RWPE2 (cell line): ENCODE measurements around the gene STRADA.

Source experiments
- ATAC-seq: fragments of 200-7000 bp; cut with Tn5 transposase; 3 replicates; pipeline ENCODE4 v1.9.1; 2021; ENCODE audit warnings: low read depth
- DNase-seq: peaks from one replicate; pipeline ENCODE4 v3.0.0-alpha.2; 2020; ENCODE audit warnings: low spot score
- H3K27ac ChIP-seq: fragments of 450-650 bp; 2 replicates; pipeline ENCODE4 v1.5.1; 2017; ENCODE audit warnings: mild to moderate bottlenecking; ENCODE audit not compliant: poor library complexity, severe bottlenecking
- H3K27me3 ChIP-seq: fragments of 250-450 bp; sonication (Bioruptor Pico); 2 replicates; pipeline ENCODE4 v1.5.1; 2021; ENCODE audit warnings: mild to moderate bottlenecking, moderate library complexity; ENCODE audit not compliant: insufficient read depth, poor library complexity, severe bottlenecking
- H3K36me3 ChIP-seq: fragments of 250-450 bp; sonication (Bioruptor Pico); 2 replicates; pipeline ENCODE4 v1.5.1; 2020; ENCODE audit warnings: low read depth, mild to moderate bottlenecking, moderate library complexity
- H3K4me1 ChIP-seq: fragments of 250-450 bp; sonication (Bioruptor Pico); 2 replicates; pipeline ENCODE4 v1.5.1; 2021; ENCODE audit warnings: mild to moderate bottlenecking, moderate library complexity; ENCODE audit not compliant: insufficient read depth, poor library complexity, severe bottlenecking
- H3K4me3 ChIP-seq: fragments of 250-450 bp; sonication (Bioruptor Pico); 2 replicates; pipeline ENCODE4 v1.5.1; 2021; ENCODE audit warnings: mild to moderate bottlenecking, moderate library complexity; ENCODE audit not compliant: severe bottlenecking
- H3K9me3 ChIP-seq: fragments of 250-450 bp; sonication (Bioruptor Pico); 2 replicates; pipeline ENCODE4 v1.5.1; 2021; ENCODE audit warnings: mild to moderate bottlenecking, moderate library complexity; ENCODE audit not compliant: severe bottlenecking
- TF ChIP-seq, protein P1 (sequence below): fragments of 450-650 bp; IDR thresholded peaks from one replicate; pipeline ENCODE4 v1.5.1; 2017; ENCODE audit warnings: mild to moderate bottlenecking, moderate library complexity; ENCODE audit not compliant: poor library complexity, severe bottlenecking

The STRADA gene

DNA sequence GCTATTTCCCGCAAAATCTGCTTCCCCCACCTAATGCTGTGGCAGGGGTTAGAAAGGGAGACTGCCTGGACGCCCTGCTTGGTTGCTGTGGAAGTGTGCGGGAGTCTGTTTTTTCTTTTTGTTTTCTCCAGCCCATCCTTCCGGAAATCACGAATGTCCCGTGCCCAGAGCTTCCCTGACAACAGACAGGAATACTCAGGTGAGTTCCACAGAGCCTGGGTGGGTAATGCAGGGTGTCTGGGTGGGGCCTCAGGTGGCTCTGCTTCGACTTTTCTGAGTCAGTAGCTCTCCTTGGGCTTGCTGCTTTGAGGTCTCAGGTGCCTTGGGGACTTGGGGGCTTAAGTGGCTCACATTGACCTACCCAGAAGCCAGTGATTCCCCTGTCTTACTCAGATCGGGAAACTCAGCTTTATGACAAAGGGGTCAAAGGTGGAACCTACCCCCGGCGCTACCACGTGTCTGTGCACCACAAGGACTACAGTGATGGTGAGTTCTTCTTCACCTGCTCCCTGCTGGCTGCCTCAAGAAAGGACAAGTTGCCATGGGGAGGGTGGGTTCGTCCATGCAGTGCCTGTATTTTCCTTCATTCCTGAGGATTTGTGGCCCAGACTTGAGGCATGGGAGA is 53.1 kb downstream of the STRADA start:
- ATAC-seq: no peak
- TF ChIP-seq, protein P1, sequence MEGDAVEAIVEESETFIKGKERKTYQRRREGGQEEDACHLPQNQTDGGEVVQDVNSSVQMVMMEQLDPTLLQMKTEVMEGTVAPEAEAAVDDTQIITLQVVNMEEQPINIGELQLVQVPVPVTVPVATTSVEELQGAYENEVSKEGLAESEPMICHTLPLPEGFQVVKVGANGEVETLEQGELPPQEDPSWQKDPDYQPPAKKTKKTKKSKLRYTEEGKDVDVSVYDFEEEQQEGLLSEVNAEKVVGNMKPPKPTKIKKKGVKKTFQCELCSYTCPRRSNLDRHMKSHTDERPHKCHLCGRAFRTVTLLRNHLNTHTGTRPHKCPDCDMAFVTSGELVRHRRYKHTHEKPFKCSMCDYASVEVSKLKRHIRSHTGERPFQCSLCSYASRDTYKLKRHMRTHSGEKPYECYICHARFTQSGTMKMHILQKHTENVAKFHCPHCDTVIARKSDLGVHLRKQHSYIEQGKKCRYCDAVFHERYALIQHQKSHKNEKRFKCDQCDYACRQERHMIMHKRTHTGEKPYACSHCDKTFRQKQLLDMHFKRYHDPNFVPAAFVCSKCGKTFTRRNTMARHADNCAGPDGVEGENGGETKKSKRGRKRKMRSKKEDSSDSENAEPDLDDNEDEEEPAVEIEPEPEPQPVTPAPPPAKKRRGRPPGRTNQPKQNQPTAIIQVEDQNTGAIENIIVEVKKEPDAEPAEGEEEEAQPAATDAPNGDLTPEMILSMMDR: no peak
- DNase-seq: no peak
- no peaks in the 10 kb centered on the region for H3K9me3 ChIP-seq
- H3K27ac ChIP-seq: no peak overlapping the region
- H3K36me3 ChIP-seq: peaks cover 24% of the 10 kb centered on the region
- H3K4me3 ChIP-seq: no peak overlapping the region
- no peaks in the 10 kb centered on the region for H3K4me1 ChIP-seq
- H3K27me3 ChIP-seq: no peaks in the 10 kb centered on the region

DNA sequence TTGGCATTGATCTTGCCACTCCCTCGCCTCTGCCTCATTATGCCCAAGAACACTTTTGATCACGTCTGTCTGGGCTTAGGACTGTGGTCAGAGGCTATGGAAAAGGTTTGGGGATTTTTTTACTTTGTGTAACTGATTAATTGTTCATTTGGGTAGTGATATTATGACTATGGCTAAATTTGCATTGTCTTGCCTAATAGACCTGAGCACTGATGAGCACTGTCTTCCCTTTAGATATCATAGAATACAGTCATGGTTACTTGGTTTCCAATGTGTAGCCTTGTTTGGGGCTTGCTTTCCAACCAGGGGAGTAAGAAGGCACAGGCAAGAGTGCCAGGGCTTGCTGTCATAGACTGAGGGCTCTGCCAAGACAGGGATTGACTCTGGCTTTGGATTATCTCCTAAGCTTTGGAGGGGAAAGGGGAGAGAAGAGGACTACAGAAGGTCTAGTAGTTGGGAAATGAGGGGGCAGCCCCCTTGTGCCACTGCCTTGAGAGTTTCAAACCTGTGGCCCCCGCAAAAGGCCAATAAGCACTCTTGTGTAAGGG is 55.4 kb downstream of the STRADA start:
- DNase-seq (no peak), ATAC-seq (no peak)
- no peak overlapping the region for H3K4me3 ChIP-seq
- no peak overlapping the region for H3K27ac ChIP-seq
- no peaks in the 10 kb centered on the region for H3K27me3 ChIP-seq
- TF ChIP-seq, protein P1: no peak
- H3K4me1 ChIP-seq: no peaks in the 10 kb centered on the region
- H3K36me3 ChIP-seq: peaks cover 44% of the 10 kb centered on the region
- no peaks in the 10 kb centered on the region for H3K9me3 ChIP-seq

DNA sequence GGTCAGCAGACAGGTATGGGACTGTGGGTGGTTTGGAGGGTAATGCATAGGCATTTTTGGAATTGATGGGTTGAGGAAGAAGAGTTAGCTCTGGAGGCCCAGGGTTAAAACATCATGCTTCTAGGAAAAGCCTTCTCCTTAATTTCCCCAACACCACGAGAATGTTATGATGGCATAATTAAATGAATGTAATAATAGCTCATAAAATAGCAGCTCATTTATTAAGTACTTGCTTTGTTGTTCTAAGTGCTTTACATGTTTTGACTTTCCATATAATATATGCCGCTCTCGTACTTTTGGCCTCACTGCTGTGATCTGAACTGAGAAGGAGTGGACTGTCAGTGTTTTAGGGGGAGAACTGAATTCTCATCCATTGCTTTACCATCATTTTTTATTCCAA is 56.0 kb downstream of the STRADA start:
- Histone ChIP-seq H3K27me3 (no peaks in the 10 kb centered on the region), H3K36me3 (peaks cover 37% of the 10 kb centered on the region), H3K9me3 (no peaks in the 10 kb centered on the region), H3K4me3 (no peak overlapping the region), H3K27ac (no peak overlapping the region), H3K4me1 (no peaks in the 10 kb centered on the region)
- no peak for DNase-seq
- ATAC-seq: no peak
- TF ChIP-seq, protein P1: no peak

DNA sequence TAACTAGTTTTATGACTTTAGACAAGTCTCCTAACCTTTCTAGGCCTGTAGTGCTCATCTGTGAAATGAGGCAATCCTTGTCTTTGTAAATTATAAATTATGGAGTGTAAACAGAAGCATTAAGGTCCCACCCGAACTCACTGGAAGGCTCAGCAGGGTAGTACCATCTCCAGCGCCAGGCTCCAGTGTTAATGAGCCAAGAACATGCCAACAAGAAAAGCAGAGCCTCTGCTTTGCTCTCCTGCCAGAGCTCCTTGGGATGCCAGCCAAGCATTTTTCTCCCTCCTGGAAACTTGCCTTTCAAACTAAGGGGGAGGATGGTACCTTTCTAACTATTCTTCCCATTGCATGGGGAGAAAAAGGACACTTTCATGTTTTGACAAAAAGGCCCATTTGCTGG is 56.6 kb downstream of the STRADA start:
- Histone ChIP-seq H3K27me3 (no peaks in the 10 kb centered on the region), H3K9me3 (no peaks in the 10 kb centered on the region), H3K36me3 (peaks cover 35% of the 10 kb centered on the region), H3K4me3 (no peak overlapping the region), H3K4me1 (no peaks in the 10 kb centered on the region), H3K27ac (no peak overlapping the region)
- TF ChIP-seq, protein P1: no peak
- no peak for ATAC-seq
- no peak for DNase-seq

DNA sequence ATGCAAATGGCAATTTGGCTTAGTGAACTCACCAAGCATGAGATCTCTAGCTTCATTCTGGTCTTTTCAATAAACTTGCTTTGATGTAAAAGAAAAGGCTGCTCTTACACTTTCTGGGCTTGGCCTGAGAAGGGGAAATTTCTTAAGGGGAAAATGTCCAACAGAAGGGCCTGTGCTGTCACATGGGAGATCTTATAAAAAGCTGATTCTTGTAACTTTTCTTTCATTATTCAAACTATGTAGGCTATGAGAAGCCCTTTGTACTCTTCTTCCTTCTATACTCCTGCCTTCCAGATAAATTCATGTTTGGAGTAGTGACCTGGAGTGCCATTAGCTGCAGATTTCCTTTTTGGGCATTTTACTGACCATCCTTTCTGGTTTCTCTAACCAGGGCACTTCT is 58.6 kb downstream of the STRADA start:
- DNase-seq (no peak), ATAC-seq (no peak)
- Histone ChIP-seq H3K4me1 (no peaks in the 10 kb centered on the region), H3K4me3 (no peak overlapping the region), H3K27me3 (no peaks in the 10 kb centered on the region), H3K9me3 (no peaks in the 10 kb centered on the region), H3K27ac (no peak overlapping the region), H3K36me3 (peaks cover 30% of the 10 kb centered on the region)
- TF ChIP-seq, protein P1: no peak
